VCaP (cell line): ENCODE results near the gene GALNT11.
"Not testable (repeated sequence)": the region's sequence is repeated elsewhere in the genome, so short reads cannot be mapped to it uniquely, and the experiment has no call there.

ENCODE experiments used
- H3K27ac ChIP-seq: fragments of 450-650 bp; 2 replicates; pipeline ENCODE4 v1.5.1; 2017
- TF ChIP-seq, protein P1 (sequence below): fragments of 450-650 bp; conservative IDR thresholded peaks from 2 replicates; pipeline ENCODE4 v1.5.1; 2017; ENCODE audit warnings: mild to moderate bottlenecking, moderate library complexity

GALNT11 gene

GRCh38 chr7:152074673-152075072 is 49.2 kb downstream of the GALNT11 start:
- peak overlapping the region; percentile 66 for H3K27ac ChIP-seq
- TF ChIP-seq, protein P1, sequence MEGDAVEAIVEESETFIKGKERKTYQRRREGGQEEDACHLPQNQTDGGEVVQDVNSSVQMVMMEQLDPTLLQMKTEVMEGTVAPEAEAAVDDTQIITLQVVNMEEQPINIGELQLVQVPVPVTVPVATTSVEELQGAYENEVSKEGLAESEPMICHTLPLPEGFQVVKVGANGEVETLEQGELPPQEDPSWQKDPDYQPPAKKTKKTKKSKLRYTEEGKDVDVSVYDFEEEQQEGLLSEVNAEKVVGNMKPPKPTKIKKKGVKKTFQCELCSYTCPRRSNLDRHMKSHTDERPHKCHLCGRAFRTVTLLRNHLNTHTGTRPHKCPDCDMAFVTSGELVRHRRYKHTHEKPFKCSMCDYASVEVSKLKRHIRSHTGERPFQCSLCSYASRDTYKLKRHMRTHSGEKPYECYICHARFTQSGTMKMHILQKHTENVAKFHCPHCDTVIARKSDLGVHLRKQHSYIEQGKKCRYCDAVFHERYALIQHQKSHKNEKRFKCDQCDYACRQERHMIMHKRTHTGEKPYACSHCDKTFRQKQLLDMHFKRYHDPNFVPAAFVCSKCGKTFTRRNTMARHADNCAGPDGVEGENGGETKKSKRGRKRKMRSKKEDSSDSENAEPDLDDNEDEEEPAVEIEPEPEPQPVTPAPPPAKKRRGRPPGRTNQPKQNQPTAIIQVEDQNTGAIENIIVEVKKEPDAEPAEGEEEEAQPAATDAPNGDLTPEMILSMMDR = no peak

GRCh38 chr7:152075379-152075778 is 49.9 kb downstream of the GALNT11 start:
- peak overlapping the region; percentile 66 for H3K27ac ChIP-seq

DNA sequence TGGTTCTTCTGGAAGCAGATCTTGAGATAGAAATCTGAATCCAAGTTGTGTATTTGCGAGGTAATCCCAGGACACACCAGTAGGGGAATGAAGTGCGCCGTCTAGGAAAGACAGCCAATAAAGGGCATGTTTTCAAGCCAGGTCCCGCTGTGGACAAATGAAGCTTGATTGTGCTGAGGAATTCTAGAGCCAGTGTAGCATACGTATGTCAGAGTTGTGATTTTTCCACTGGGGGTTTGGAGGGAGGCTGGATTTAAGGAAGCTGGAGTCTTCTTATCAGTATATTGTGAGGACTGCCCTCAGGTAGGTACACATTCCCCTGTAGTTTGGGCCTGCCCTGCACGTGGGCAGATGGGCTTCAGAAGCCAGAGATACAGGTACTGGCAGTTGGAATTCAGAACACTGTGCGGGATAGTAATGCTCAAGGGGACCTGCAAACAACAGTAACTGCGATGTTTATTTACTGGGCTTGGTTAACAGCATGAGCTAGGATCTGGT is 50.9 kb downstream of the GALNT11 start:
- peak overlapping the region; percentile 66 for H3K27ac ChIP-seq
- TF ChIP-seq, protein P1 = peak; percentile 70

DNA sequence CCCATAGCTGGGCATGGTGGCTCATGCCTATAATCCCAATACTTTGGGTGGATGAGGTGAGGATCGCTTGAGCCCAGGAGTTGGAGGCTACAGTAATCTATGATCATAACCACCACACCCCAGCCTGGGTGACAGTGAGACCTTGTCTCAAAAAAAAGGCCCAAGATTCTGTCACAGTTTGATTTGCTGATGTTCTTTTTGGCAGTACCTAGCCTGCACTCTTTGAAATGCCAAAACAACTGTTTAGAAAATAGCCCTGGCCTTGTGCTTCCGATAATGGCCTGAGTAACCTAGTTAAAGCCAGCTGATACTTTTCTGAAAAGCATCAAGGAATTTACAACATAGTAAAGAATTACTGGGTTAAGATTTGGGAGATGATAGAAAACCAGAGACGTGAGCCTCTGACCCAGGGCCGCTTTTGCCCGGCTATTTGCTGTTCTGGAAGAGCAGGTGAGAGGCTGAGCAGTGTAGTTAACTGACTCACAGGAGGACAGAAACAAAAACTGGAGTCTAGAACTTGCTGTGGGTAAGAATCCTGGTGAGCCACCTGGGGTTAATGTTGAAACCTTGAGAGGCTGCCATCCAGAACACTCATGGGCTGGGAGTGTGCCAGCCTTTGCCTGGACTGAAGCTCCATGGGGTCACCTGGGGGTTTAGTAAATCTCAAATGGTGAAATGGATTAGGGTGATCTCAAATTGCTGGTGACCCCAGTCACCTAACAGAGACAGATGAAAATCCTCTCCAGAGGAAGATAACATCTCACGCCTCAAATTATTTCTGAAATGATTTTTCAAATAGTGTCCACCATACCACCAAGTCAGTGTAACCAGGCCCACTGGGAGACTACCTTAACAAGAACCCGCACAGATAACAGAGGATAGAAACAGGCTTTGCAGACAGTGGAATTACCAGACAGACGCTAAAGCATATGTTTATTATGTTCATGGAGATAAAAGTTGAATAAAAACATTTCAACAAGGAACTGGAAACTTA is 51.8 kb downstream of the GALNT11 start:
- peak overlapping the region; percentile 66 for H3K27ac ChIP-seq

GRCh38 chr7:152078025-152078424 is 52.6 kb downstream of the GALNT11 start:
- TF ChIP-seq, protein P1 = no peak
- peak overlapping the region; percentile 66; the same call in 1 of the 2 replicates for H3K27ac ChIP-seq

More for the DNA sequence above, 51.8 kb downstream of the GALNT11 start:
- TF ChIP-seq, protein P1 = no peak

- TF ChIP-seq, protein P1 = no peak
These were observed 53.3 kb downstream of the GALNT11 start for GRCh38 chr7:152078786-152079185.

DNA sequence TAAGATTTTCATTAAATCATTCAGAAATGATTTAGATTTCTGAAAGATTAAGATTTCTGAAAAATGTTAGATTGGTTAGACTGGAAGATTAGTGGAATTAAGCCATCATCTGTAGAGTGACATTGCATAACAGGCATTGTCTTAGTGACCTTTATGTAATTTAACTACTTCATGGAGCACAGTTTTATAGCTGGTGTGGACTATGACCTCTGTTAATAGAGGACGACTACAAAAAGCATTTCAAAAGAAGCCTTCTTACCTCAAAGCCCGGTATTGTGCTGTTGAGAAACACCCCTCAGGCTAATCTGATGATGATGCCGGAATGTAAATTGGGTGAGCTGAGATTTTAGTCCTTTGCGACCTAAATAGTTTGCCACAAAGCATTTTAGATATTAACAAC is 55.6 kb downstream of the GALNT11 start:
- no peak overlapping the region for H3K27ac ChIP-seq
- TF ChIP-seq, protein P1 = no peak

More at GRCh38 chr7:152078786-152079185, 53.3 kb downstream of the GALNT11 start:
- no peak overlapping the region for H3K27ac ChIP-seq

- not testable (repeated sequence) for H3K27ac ChIP-seq
These were observed 56.7 kb downstream of the GALNT11 start for GRCh38 chr7:152082073-152082721.
